Lung (tissue), 12 donors: ENCODE results near the gene TAOK2. TPM values are rescaled to one million over a fixed set of nuclear protein-coding genes. Genes with fewer than 3 reads are reported as not detected.

Experiments used
- ATAC-seq: fragments of 200-7000 bp; cut with Tn5 transposase; one replicate; pipeline ENCODE4 v1.9.1; 2020; ENCODE audit warnings: moderate number of reproducible peaks; ENCODE audit not compliant: insufficient read depth, low FRiP score
- DNase-seq, 3 donors: peaks; one replicate each; pipeline ENCODE4 v3.0.0-alpha.2; 2013 to 2017
- H3K27ac ChIP-seq, 2 donors: one replicate each; pipeline ENCODE4 v1.5.1; 2013; ENCODE audit warnings: mild to moderate bottlenecking in 2 of 2, moderate library complexity in 2 of 2, control low read depth in 1 of 2, inconsistent platforms in 1 of 2, low read depth in 1 of 2, low read length in 1 of 2
- H3K27me3 ChIP-seq, 3 donors: one replicate each; pipeline ENCODE4 v1.5.1; 2013; ENCODE audit warnings: low read length in 2 of 3; ENCODE audit not compliant: control insufficient read depth in 3 of 3, insufficient read depth in 3 of 3
- H3K36me3 ChIP-seq, 4 donors: one replicate each; pipeline ENCODE4 v1.5.1; 2013; ENCODE audit warnings: low read length in 4 of 4, mild to moderate bottlenecking in 1 of 4, moderate library complexity in 1 of 4; ENCODE audit not compliant: control insufficient read depth in 4 of 4, insufficient read depth in 4 of 4
- H3K4me1 ChIP-seq, 5 donors: one replicate each; pipeline ENCODE4 v1.5.1; 2013; ENCODE audit warnings: low read length in 5 of 5, mild to moderate bottlenecking in 2 of 5, moderate library complexity in 1 of 5; ENCODE audit not compliant: control insufficient read depth in 5 of 5, insufficient read depth in 5 of 5
- H3K4me3 ChIP-seq: one replicate; pipeline ENCODE4 v1.5.1; 2013; ENCODE audit warnings: mild to moderate bottlenecking, control low read depth, moderate library complexity
- H3K9ac ChIP-seq, 2 donors: one replicate each; pipeline ENCODE4 v1.5.1; 2013; ENCODE audit warnings: low read length in 2 of 2, control low read depth in 1 of 2; ENCODE audit not compliant: insufficient read depth in 1 of 2
- H3K9me3 ChIP-seq, 4 donors: one replicate each; pipeline ENCODE4 v1.5.1; 2013; ENCODE audit warnings: low read length in 3 of 4, mild to moderate bottlenecking in 1 of 4, moderate library complexity in 1 of 4; ENCODE audit not compliant: control insufficient read depth in 4 of 4, insufficient read depth in 3 of 4
- CTCF ChIP-seq: IDR thresholded peaks from 2 replicates; pipeline ENCODE4 v1.5.1; 2012; ENCODE audit warnings: mild to moderate bottlenecking; ENCODE audit errors: control extremely low read depth, extremely low read depth
- WGBS, 2 donors: extraction: QIAGEN DNeasy Blood & Tissue Kit; methylation state at CpG; one replicate each; pipeline ENCODE4 v1.1.7; 2013; 5-methylcytosine and 5-hydroxymethylcytosine counted together
- polyA plus RNA-seq, 2 donors: library from polyadenylated mRNA; stranded (reverse); fragments of 200-250 nt; gene quantifications; one replicate each; pipeline ENCODE4 v1.2.1, GENCODE V29; 2013
- total RNA-seq, 2 donors: library from RNA; depleted of rRNA in 1 of 2; stranded (reverse); fragments of >200 nt in 1 of 2; gene quantifications; one replicate each; pipeline ENCODE4 v1.2.1, GENCODE V29; 2014 to 2021
- donor health status: control.
- donor health status: control.
- donor health status: Bipolar disorder and iron deficiency.
- donor health status: healthy.
- donor health status: DM: yes; HTN: yes; CAD: no.

TAOK2 gene
- total and polyA plus RNA-seq, 4 donors = 33.8 to 71.8 (median 55.4) TPM

- ATAC-seq = no peak
- Histone ChIP-seq H3K36me3 (peaks cover 11 to 22% (median 18%) of the 10 kb centered on the region in 4 donors), H3K9me3 (peaks cover 0 to 3% (median 0%) of the 10 kb centered on the region in 4 donors), H3K4me1 (peaks cover 14 to 24% (median 19%) of the 10 kb centered on the region in 5 donors), H3K4me3 (no peak overlapping the region), H3K27me3 (no peaks in the 10 kb centered on the region), H3K9ac (no peak overlapping the region), H3K27ac (no peak overlapping the region)
- DNase-seq = no peak
- WGBS, 2 donors = 84 to 86% methylated on average over 1 of the region's 1 CpG
- no peak for TF ChIP-seq CTCF
Observed at GRCh38 chr16:29972500-29972899, 1.2 kb upstream of the TAOK2 start.

GRCh38 chr16:29972992-29973383, 680 bp upstream of the TAOK2 start:
- Histone ChIP-seq H3K9me3 (peaks cover 0 to 3% (median 0%) of the 10 kb centered on the region in 4 donors), H3K4me1 (peaks cover 14 to 24% (median 21%) of the 10 kb centered on the region in 5 donors), H3K36me3 (peaks cover 11 to 22% (median 20%) of the 10 kb centered on the region in 4 donors), H3K4me3 (no peak overlapping the region), H3K27me3 (no peaks in the 10 kb centered on the region), H3K27ac (no peak overlapping the region), H3K9ac (no peak overlapping the region)
- ATAC-seq = no peak
- DNase-seq = no peak
- TF ChIP-seq CTCF = no peak
- WGBS, 2 donors = 67% methylated on average over 6 of the region's 6 CpGs

- peak overlapping the region; percentile 87 to 95 for H3K27ac ChIP-seq
- peaks cover 3 to 31% (median 26%) of the 10 kb centered on the region in 4 donors for H3K36me3 ChIP-seq
- peak overlapping the region; percentile 91 for H3K4me3 ChIP-seq
- peak overlapping the region; percentile 60 to 90 for H3K9ac ChIP-seq
- no peaks in the 10 kb centered on the region for H3K27me3 ChIP-seq
- 1 to 4% methylated on average over 31 of the region's 31 CpGs for WGBS, 2 donors
- DNase-seq = peak; percentile 38 to 60 (median 45)
- no peak for TF ChIP-seq CTCF
- ATAC-seq = no peak
- H3K4me1 ChIP-seq = peaks cover 14 to 31% (median 21%) of the 10 kb centered on the region in 5 donors
- peaks cover 0 to 3% (median 0%) of the 10 kb centered on the region in 4 donors for H3K9me3 ChIP-seq
Observed at GRCh38 chr16:29974291-29975133, 844 bp downstream of the TAOK2 start.
